HG02885 (cell line): ENCODE results near the gene GALK1.
A peak's percentile ranks its signal among the peaks of the same experiment; 100 is the strongest.
"Not testable (repeated sequence)": the region's sequence is repeated elsewhere in the genome, so short reads cannot be mapped to it uniquely, and the experiment has no call there.

ENCODE experiments used
- ATAC-seq: cut with Tn5 transposase; IDR thresholded peaks from one replicate; pipeline ENCODE4 v1.9.1; 2021; ENCODE audit warnings: mild to moderate bottlenecking; ENCODE audit not compliant: unreplicated experiment, poor library complexity

The GALK1 gene

GRCh38 chr17:75767881-75768280 lies 2.9 kb upstream of the GALK1 start:
- no peak for ATAC-seq

GRCh38 chr17:75765981-75766380 lies 989 bp upstream of the GALK1 start:
- ATAC-seq = no peak

GRCh38 chr17:75764417-75764710 lies 628 bp downstream of the GALK1 start:
- ATAC-seq = no peak

GRCh38 chr17:75763613-75764416 lies 1.2 kb downstream of the GALK1 start:
- ATAC-seq = no peak

- ATAC-seq = no peak
Measured at GRCh38 chr17:75763269-75763607, 1.8 kb downstream of the GALK1 start.

GRCh38 chr17:75762513-75763268 lies 2.3 kb downstream of the GALK1 start:
- no peak for ATAC-seq

- not testable (repeated sequence) for ATAC-seq
Measured at GRCh38 chr17:75759978-75760640, 4.9 kb downstream of the GALK1 start.

- no peak for ATAC-seq
Measured at GRCh38 chr17:75759457-75759856, 5.5 kb downstream of the GALK1 start.

- ATAC-seq = no peak
Measured at GRCh38 chr17:75758131-75758905, 6.7 kb downstream of the GALK1 start.

GRCh38 chr17:75757086-75757681 lies 7.8 kb downstream of the GALK1 start:
- no peak for ATAC-seq

- no peak for ATAC-seq
Measured at GRCh38 chr17:75756451-75757085, 8.4 kb downstream of the GALK1 start.

GRCh38 chr17:75755990-75756389 lies 9.0 kb downstream of the GALK1 start:
- ATAC-seq = no peak

GRCh38 chr17:75755205-75755901 lies 9.6 kb downstream of the GALK1 start:
- ATAC-seq = no peak

GRCh38 chr17:75754378-75755204 lies 10.4 kb downstream of the GALK1 start:
- no peak for ATAC-seq

- peak; percentile 74 for ATAC-seq
Measured at GRCh38 chr17:75753514-75754377, 11.2 kb downstream of the GALK1 start.

GRCh38 chr17:75752802-75753513 lies 12.0 kb downstream of the GALK1 start:
- ATAC-seq = no peak

GRCh38 chr17:75752405-75752709 lies 12.6 kb downstream of the GALK1 start:
- ATAC-seq = no peak
